Activated CD8-positive, alpha-beta memory T cell treated with anti-CD3 and anti-CD28 coated beads for 36 hours (primary cell): Measurements from ENCODE around the gene IL1RAPL1. TPM values are rescaled to one million over a fixed set of nuclear protein-coding genes. Genes with fewer than 3 reads are reported as not detected.

ENCODE experiments used
- CTCF ChIA-PET: fragments of 350-600 bp; sonication (Branson Sonifier 250); formaldehyde crosslinking; loops from one replicate; lab custom pipeline; 2021; ENCODE audit warnings: antibody characterized with exemption; lab: Charles Lee
- POLR2A ChIA-PET: fragments of 350-600 bp; sonication (Branson Sonifier 250); formaldehyde crosslinking; loops from one replicate; lab custom pipeline; 2021; ENCODE audit warnings: antibody characterized with exemption; lab: Charles Lee
- total RNA-seq, 2 experiments: library from RNA; stranded (reverse); gene quantifications; one replicate each; pipeline ENCODE4 v1.2.3, GENCODE V29; 2021

Gene IL1RAPL1
- total RNA-seq, 2 experiments from 2014 or later, result not detected

DNA sequence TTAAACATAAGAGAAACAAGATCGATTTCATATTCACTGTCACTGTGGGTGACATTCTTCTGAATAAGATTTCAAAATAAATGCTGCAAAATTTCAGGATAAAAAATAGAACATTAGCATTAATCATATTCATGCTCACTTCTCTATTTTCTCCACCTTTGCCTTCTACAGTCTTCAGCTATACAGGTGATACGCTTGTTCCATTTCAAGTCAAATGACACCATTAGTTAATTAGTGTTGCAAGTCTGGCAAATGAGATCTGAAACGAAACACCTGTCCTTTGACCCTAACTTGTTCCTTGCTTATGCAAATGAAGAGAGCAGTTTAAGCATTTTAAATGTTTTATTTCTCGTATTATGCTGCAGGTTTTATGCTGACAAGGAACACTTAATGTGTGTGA lies 960.6 kb downstream of the IL1RAPL1 start:
- ChIA-PET POLR2A (no interaction called here), CTCF (no interaction called here)

- POLR2A ChIA-PET, result interaction anchor here (0.6 kb wide), 1 partner anchor 13 kb away, joined by 3 read pairs; no protein-coding TSS in a partner anchor
Observed at GRCh38 chrX:29553542-29553941, 966.3 kb downstream of the IL1RAPL1 start.

DNA sequence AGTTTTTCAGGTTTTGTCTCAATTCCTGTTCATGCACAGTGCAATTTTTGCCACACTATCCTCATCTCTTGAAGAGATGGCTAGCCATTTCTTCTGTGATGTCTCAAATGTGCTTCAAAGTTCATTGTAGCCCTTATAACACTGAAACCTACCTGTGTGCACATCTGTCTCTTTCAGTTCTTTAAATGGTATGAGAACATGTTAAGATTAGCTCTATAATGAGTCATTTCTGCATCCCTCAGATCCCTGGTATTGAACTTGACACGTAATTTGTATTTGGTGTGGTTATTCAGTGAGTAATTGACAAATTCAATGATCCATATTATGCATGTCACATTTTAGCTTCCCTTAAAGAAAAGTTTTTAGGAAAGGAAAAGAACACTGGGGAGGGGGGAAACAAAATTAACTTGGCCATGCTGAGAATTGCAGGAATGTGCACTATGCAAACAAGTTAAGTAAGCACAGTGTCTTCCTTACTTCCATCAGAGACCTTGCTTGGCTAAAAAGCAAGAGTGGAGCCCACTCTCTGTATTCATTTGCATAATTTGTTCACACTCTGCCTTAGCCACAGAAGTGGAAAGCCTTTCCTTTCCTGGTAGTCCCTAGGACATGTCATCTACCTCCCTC lies 968.3 kb downstream of the IL1RAPL1 start:
- POLR2A ChIA-PET, result no interaction called here

More at GRCh38 chrX:29553542-29553941, 966.3 kb downstream of the IL1RAPL1 start:
- CTCF ChIA-PET, result no interaction called here

DNA sequence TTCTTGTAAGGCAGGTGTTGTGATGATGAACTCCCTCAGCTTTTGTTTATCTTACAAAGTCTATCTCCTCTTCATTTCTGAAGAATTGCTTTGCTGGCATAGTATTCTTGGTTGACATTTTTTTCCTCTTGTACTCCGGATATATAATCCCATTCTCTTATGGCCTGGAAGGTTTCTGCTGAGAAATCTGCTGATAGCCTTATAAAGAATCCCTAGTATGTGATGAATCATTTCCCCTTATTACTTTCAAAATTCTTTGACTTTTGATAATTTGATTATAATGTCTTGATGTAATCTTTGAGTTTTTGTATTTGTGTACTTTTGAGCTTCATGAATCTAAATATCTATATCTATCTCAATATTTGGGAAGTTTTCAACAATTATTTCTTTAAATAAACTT lies 972.8 kb downstream of the IL1RAPL1 start:
- ChIA-PET POLR2A (no interaction called here), CTCF (no interaction called here)

More for the DNA sequence above, 968.3 kb downstream of the IL1RAPL1 start:
- CTCF ChIA-PET, result no interaction called here

DNA sequence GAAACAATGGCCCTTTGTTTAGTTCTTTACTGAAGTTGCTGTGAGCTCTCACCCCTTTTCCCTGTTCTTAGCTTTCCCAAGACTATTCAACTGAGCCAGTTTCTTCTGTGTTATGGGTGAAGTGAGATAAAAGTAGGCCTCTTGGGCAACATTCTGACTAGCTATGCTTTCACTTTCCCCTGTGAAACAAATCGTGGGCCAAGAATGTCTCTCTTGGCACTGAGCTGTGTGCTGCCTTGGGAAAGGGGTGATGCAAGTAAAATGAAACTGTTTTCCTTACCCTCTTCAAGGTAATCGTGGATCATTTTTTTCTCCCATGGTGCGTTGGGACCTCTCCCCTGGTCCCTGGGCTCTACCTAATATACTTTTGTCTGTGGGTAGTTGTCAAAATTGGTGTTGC lies 974.2 kb downstream of the IL1RAPL1 start:
- ChIA-PET CTCF (no interaction called here), POLR2A (no interaction called here)

- CTCF ChIA-PET, result no interaction called here
- POLR2A ChIA-PET, result no interaction called here
Observed at GRCh38 chrX:29580560-29580959, 993.3 kb downstream of the IL1RAPL1 start.

DNA sequence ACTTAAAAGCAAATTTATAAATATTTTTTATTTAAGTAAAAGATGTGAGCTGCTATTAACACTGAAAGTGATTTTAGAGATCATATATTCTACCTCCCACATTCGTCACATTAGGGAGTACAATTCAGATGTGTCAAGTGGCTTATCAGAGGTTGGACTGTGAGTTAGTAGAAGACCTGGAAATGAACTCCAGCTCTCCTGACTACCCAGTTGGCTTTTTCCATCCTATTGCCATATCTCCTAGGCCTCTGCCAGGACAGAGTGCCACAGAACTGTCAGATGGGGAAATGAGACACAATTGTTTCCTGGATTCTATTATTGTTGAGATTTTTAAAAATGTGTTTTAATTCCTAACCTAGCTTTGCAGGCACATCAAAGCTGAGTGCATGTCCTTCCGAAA lies 994.0 kb downstream of the IL1RAPL1 start:
- ChIA-PET POLR2A (no interaction called here), CTCF (no interaction called here)

DNA sequence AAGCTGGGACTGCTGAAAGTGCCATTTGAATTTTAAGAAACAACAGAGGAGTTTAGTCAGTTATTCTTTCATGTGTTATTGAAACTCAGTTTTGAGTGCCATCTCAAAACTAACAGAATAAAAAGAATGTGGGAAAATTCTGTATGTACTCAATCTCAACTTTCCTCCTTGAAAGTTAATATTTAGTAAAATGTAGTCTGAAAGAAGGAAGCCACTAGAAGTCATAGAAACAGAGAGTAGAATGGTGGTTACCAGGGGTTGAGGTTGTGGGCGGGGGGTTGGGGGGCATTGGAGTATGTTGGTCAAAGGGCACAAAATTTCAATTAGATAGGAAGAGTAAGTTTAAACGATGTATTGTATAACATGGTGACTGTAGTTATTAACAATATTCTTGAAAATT lies 999.9 kb downstream of the IL1RAPL1 start:
- POLR2A ChIA-PET, result no interaction called here
- CTCF ChIA-PET, result no interaction called here

GRCh38 chrX:29590921-29591320 lies 1003.7 kb downstream of the IL1RAPL1 start:
- POLR2A ChIA-PET, result no interaction called here

GRCh38 chrX:29604381-29604780 lies 1017.1 kb downstream of the IL1RAPL1 start:
- POLR2A ChIA-PET, result no interaction called here

More at GRCh38 chrX:29590921-29591320, 1003.7 kb downstream of the IL1RAPL1 start:
- CTCF ChIA-PET, result no interaction called here

GRCh38 chrX:29617276-29617675 lies 1030.0 kb downstream of the IL1RAPL1 start:
- CTCF ChIA-PET, result no interaction called here
- POLR2A ChIA-PET, result no interaction called here

More at GRCh38 chrX:29604381-29604780, 1017.1 kb downstream of the IL1RAPL1 start:
- CTCF ChIA-PET, result no interaction called here

DNA sequence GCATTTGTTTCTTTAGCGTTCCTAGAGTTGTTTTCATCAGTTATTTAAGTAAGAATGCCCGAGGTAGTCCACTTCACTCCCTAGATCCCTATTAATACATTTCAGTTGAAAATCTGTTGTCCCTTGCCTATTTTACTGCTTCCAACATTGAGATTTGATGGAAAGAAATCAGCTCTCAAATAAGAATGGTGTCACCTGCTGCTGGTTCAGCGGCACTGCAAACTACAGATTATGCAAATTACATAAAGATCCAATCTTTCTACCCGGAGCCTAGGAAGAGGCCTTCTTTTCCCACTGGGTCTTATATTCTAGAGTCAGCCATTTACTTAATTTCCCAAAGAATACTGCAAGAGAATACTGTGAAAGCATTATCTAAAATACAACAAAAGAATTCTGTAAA lies 1030.5 kb downstream of the IL1RAPL1 start:
- ChIA-PET CTCF (no interaction called here), POLR2A (no interaction called here)

- CTCF ChIA-PET, result no interaction called here
- POLR2A ChIA-PET, result no interaction called here
Observed at GRCh38 chrX:29627833-29628232, 1040.6 kb downstream of the IL1RAPL1 start.

DNA sequence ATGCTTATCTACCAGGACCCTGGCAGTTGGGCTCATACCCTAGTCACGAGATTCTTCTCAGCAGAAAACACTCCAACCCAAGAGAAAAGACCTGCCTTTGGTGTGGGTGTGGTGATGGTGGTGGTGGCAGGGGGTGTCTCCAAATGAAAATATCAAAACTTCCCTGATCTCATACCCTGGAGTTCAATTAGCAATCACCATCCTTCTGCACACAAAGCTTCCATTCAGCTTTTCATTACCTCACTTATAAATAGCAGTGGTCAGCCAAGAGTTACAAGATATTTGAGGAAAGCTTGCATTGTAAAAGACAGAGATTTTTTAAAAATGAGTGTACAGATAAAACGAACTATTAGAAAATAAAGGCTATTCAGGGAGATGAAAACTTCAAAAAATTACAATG lies 1047.3 kb downstream of the IL1RAPL1 start:
- POLR2A ChIA-PET, result no interaction called here
- CTCF ChIA-PET, result no interaction called here

DNA sequence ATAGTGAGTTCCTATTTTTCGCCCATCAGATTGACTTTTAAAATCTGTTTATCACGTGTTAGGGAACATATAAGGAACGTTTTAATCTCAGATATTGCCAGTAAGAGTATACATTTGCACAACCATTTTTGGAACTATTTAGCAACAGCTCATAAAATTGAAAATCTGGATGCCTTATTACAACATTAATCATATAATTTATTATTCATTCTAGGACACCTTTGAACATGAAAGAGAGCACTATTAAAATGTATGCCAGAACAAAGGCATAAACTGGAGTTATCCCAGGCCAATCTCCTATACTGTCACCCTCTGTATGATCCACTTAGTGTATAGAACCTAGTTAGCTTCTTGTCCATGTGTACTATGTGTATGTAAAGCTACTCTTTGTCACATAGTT lies 1049.1 kb downstream of the IL1RAPL1 start:
- POLR2A ChIA-PET, result no interaction called here

GRCh38 chrX:29640106-29640505 lies 1052.9 kb downstream of the IL1RAPL1 start:
- ChIA-PET CTCF (no interaction called here), POLR2A (no interaction called here)

More for the DNA sequence above, 1049.1 kb downstream of the IL1RAPL1 start:
- CTCF ChIA-PET, result no interaction called here

DNA sequence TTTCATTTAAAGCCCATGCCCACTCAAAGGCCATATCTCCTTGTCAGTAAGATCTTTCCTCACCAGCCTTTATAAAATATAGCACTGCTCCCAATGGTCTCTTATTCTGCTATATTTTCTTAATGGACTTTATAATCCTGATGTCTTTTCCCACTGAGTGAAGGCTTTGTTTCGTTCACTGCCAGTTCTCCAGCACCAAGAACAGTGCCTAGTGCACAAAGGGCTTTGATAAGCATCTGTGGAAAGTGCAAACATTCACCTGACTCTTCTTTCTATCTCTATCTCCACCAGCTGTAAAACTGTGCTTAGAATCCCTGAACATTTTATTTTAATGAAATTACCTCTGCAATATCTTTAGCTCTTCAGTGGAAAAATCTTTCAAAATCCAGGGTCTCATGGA lies 1054.2 kb downstream of the IL1RAPL1 start:
- ChIA-PET POLR2A (no interaction called here), CTCF (no interaction called here)

DNA sequence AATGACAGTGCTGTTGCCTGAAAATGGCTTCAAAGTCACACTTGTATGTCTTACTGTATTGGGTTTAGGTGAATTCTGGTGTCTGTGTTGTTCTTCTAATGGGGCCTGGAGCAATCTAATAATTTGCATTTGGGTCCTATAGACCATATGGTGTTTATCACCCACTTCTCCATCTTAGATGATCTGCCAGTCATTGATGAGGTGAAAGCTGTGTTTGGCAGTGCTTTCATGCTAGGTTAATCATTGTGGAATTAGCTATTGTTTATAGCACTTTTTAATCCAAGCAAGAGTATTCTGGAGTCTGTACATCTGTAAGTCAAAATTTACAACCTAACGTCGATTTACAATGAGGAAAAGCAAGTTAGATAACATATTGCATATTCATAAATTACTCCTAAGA lies 1055.9 kb downstream of the IL1RAPL1 start:
- ChIA-PET POLR2A (no interaction called here), CTCF (no interaction called here)

DNA sequence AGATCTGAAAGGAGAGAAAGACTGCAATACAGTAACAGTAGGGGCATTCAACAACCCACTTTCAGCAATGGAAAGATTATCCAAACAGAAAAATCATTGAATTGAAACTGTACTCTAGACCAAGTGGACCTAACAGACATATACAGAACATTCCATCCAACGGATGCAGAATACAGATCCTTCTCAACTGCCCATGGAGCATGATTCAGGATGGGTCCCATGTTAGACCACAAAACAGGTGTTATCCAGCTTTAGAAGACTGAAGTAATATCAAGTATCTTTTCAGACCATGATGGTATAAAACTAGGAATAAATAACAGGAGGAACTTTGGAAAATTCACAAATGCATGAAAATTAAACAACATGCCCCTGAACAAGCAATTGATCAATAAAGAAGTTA lies 1060.9 kb downstream of the IL1RAPL1 start:
- ChIA-PET POLR2A (no interaction called here), CTCF (no interaction called here)

DNA sequence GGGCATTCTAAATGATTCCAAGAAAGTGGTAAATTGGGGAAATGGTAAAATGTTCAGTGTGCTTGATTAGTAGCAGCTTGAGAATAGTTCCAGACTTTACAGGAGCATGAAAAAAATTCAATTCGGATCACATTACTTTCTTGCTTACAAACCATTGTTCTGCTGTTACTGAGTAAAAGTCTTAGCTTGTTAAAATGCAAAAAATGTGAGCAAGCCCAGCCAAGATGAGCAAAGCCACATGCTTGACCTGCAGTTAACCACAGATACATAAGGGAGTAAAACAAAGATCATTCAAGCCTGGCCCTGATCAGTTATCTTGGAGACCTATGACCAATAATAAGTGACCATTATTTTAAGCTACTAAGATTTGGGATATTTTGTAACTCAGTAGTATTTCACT lies 1065.2 kb downstream of the IL1RAPL1 start:
- ChIA-PET CTCF (no interaction called here), POLR2A (no interaction called here)

DNA sequence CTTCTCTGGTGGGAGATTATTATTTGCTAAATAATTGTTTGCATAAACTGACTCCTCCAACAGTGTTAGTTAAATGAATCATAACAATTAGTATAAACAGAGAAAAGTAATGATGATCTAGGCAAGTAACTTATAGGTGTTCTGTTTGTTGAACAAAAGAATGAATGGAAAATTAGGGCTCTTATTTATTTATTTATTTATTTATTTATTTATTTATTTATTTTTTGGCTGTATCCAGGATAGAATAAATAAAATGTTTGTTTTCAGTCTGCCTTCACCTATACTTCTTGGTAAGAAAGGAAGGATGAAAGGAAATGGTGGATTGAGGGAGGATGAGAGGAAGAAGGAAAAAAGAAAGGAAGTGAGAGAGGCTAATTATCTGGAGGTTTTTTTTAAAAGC lies 1066.5 kb downstream of the IL1RAPL1 start:
- POLR2A ChIA-PET, result no interaction called here

GRCh38 chrX:29659911-29660310 lies 1072.7 kb downstream of the IL1RAPL1 start:
- ChIA-PET CTCF (no interaction called here), POLR2A (no interaction called here)

More for the DNA sequence above, 1066.5 kb downstream of the IL1RAPL1 start:
- CTCF ChIA-PET, result no interaction called here
